Activated CD8-positive, alpha-beta memory T cell treated with anti-CD3 and anti-CD28 coated beads for 24 hours (primary cell): ENCODE data around the gene VSIG10L.

Experiments used
- DNase-seq: peaks from one replicate; pipeline ENCODE4 v3.0.0-alpha.2; 2020

VSIG10L gene

GRCh38 chr19:51311351-51312257 is 30.3 kb downstream of the VSIG10L start, which contains the start of gene IGLON5:
Gene IGLON5 (plus strand): TSS chr19:51311644. CDS start chr19:51311848, 204 bp downstream.
- DNase-seq, result no peak

DNA sequence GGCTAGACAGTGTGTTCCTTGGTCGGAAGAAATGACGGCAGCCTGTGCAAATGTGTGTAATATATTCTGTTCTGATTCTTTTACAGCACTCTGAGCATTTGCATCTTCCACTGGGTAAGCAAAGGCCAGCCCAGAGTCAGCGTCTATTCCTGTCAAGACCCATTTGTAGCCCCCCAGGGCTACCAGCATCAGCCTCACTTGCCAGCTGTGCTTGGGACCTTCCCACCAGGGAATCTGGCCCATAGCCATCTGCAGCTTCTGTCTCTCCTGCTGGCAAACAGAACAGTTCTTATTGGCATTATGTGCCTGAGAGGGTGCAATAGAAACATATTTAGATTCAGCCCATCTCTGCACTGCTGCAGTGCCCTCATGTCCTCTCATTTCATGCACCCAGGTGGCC is 36.5 kb downstream of the VSIG10L start:
- no peak for DNase-seq

- no peak for DNase-seq
Observed at GRCh38 chr19:51301266-51301665, 40.7 kb downstream of the VSIG10L start.

DNA sequence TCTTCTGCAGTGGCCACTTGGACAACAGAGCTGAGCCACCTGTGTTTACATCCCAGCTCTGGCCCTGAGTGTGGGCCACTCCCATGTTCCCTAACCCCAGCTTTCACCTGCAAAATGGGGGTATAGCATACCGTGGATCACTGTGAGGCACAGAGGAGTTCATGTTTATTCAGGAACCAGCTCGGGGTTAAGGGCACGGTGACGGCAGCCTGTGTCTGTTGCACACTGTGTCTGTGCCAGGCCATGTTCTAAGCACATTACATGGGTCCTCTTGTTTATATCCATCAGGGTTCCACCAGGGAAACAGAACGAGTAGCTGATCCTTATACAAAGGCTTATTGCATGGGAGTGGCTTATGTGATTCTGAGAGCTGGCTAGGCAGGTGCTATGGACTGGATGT is 44.5 kb downstream of the VSIG10L start:
- DNase-seq, result no peak

DNA sequence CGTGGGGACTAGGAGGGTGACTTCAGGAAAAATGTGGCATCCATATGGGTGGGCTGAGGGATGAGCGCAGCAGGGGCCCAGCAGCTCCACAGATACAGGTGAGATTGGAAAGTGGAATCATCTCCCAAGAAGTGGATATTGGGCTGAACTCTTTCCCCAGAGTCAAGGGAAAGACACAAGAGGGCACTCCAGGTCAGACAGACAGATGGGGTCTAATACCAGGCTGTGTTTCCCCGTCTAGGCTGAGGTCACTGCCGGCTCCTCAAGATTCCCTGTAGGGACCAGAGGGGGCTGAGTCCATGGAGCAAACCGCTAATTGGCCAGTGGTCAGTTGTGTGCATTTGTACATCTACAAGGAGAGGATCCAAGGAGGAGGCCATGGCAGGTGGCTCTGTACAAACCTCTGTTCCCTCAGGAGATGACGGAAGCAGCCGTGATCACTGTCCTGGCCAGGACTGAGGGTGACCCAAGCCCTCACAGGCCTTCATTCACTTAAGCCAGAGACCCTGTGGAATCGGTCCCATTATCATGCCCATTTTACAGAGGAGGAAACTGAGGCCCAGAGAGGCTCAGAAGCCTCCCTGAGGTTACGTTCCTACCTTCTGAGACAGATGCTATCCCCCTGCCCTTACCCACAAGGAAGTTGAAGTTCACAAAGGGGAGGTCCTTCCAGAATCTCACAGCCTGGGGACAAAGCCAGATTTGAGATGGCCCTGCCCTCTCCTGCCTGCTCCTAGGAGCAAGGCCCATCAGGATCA is 45.4 kb downstream of the VSIG10L start:
- DNase-seq, result no peak

GRCh38 chr19:51295382-51296126 is 46.4 kb downstream of the VSIG10L start:
- DNase-seq, result no peak

DNA sequence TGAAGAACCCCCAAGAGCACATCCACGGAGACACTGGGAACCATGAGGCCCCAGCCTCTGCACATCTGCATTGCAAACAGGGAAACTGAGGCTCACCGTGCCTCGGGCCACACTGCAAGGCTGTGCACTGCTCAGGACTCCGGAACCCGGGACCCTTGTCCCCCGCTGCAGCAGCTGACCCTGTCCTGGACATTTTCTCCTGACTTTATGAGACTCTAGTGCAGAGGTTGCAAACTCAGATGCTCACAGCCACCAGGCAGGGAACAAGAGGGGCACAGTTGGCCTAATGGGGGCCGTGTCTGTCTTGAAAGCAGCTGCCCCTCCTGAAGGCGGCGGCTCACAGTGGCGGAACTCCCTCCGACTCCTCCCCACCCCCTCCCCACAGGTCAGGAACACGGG is 47.0 kb downstream of the VSIG10L start:
- DNase-seq, result no peak

GRCh38 chr19:51294211-51294976 is 47.5 kb downstream of the VSIG10L start:
- no peak for DNase-seq

DNA sequence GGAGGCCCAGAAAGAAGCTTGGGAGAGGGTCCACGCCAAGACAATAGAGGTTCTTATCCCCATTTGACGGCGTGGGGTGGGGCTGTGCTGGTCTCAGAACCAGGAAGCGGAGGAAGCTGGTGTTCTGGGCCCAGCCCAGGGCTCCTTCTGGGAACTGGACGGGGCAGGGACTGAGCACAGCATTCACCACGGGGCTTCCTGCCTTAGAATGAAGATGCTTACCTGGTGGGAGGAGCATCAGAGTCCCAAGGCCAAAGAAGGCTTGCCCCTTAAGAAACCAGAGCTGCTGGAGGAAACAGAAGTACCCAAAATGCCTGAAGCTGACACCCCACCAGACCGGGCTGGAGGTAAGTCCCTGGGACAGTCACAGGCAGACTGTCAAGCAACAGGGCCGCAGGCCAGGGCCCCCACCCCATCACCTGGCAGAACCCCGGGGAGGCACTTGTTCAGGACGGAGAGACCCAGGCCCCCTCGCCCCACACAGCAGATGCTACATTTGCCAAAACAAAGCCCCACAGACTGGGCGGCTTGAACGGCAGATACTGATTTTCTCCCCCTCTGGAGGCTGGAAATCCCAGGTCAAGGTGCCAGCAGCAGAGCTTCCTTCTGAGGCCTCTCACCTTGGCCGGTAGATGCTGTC is 48.2 kb downstream of the VSIG10L start:
- no peak for DNase-seq

GRCh38 chr19:51292971-51293370 is 49.0 kb downstream of the VSIG10L start:
- DNase-seq, result no peak

- no peak for DNase-seq
Observed at GRCh38 chr19:51289635-51290034, 52.3 kb downstream of the VSIG10L start.

GRCh38 chr19:51285682-51286081 is 56.3 kb downstream of the VSIG10L start:
- DNase-seq, result no peak

GRCh38 chr19:51282335-51282734 is 59.6 kb downstream of the VSIG10L start:
- no peak for DNase-seq
